NOMO-1 treated with dmso at 0.1 percent for 144 hours (cell line): Measurements from ENCODE around the gene MFSD2A.
"Not testable (repeated sequence)": the region's sequence is repeated elsewhere in the genome, so short reads cannot be mapped to it uniquely, and the experiment has no call there.

Experiments used
- DNase-seq: peaks from one replicate; lab custom pipeline; 2025; ENCODE audit not compliant: unreplicated experiment; lab: John Stamatoyannopoulos, UW

Gene MFSD2A

GRCh38 chr1:39940253-39940652 lies 14.7 kb upstream of the MFSD2A start:
- DNase-seq, result peak; percentile 89

- no peak for DNase-seq
These were observed 13.7 kb upstream of the MFSD2A start for GRCh38 chr1:39940980-39941871.

- DNase-seq, result no peak
These were observed 11.3 kb upstream of the MFSD2A start for GRCh38 chr1:39943471-39944290.

DNA sequence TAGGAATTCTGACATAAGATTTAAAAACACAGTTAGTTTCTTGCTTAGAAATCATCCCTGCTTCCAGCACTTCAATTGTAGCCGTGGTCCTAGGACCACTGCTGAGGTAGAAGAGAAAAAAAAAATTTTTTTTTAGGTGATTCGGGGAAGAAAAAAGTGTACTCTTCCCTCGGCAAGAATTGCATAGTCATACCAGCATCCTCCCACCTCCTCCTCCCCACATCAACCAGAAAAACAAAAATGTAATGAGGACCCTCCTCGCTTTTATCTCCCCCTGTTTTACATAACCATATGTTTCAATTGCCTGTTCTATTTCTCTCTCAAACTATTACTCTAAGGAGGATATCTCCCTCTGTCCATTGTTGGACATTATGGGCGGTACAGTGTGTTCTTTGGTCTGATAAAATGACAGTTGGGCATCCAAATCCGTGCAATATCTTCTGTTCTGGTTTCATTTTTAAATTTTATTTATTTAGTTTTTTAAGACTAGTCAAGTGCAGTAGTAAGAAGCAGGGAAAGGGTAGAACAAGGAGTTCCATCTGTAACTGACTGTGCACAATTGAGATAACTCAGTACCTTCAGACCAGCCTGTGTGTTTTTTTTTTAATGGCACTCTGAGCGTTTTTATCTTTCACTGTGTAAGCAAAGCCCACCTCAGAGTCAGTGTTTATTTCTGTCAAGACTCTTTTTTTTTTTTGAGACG lies 10.4 kb upstream of the MFSD2A start:
- DNase-seq, result no peak

DNA sequence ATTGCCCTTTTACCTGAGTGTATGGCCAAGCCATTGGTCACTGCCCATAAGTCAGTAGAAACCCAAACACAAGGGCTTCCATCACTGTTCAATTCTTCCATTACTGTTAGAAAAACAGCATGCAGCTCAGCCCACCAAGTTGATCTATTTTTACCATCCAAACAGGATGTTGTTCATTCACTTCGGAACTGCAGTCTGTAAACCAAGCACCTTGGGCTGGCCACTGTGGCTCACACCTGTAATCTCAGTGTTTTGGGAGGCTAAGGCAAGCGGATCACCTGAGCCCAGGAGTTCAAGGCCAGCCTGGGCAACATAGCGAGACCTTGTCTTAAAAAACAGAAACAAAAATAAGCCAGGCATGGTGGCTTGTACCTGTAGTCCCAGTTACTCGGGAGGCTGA lies 8.7 kb upstream of the MFSD2A start:
- DNase-seq, result no peak

DNA sequence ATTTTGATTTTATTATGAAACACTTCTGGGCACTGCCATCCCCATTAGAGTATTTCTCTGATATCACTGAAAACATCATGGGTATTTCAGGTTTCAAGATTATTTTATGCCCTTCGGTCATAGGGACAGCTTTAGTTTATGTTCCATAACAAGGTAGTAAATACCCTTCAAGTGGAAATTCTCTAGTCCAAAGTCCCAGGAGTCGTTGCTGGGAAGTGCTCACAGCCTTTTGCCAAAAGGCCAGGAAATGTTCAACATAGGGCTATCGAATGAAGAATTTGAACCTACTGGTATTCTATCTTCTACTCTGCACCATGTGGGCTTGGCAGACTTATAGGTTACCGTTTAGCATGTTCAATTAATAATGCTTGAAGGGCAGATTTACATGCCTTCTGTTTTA lies 7.7 kb upstream of the MFSD2A start:
- no peak for DNase-seq

DNA sequence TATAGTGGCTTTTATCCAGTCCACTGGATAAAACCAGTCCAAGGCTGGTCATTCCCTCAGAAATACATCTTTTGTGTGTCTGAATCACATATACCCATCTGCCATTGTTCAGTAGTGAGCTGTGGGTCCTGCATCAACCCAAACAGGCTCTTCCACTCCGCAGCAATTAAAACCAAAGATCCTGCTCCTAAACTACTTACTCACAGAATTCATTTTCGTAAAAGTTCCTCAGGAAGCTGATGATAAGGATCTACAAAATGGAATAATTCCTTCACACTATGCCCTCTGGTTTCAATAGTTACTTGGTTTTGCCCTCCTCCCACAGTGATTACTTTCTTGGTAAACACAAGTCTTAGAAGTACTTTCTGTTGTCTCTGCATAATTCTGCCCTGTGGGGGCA lies 5.1 kb upstream of the MFSD2A start:
- no peak for DNase-seq

DNA sequence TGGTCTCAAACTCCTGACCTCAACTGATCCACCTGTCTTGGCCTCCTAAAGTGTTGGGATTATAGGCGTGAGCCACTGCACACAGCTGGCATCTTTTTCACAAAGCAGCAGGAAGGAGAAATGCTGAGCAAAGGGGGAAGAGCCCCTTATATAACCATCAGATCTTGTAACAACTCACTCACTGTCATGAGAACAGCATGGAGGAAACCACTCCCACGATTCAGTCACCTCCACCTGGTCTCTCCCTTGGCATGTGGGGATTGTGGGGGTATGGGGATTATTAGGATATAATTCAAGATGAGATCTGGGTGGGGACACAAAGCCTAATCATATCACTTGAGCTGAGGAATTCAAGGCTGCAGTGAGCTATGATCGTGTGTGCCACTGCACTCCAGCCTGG lies 3.0 kb upstream of the MFSD2A start:
- no peak for DNase-seq

DNA sequence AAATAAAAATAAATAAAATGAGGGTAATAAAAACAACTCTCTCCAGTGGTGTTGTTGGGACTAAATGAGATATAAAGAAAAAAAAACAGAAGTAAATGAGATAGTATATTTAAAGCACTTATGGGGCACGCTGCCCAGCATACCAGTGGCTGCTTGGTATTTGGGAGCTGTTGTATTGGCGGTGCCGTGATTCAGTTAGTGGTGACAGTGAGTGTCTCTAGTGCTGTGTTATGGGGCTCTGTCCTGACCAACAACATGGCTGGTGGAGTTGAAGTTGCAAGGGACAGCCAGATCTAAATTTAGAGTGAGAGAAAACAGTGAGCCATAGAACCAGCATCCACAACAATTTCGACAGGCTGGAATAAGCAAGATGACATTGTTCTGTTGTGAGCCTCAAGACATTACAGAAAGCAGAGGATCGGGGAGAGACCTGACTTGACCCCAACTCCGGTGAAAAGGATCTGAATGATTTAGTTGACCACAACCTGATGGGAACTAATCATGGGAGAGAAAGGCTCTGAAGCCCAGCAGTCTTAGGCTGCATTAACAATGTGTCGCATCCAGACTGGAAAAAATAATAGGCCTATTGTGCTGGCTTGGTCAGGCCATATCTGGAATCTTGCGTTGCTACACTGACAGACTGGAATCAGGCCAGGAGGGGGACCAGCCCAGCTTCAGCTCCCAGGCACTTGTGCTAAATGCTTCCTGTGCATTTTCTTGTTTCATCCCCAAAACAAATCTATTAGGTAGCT lies 2.4 kb upstream of the MFSD2A start:
- no peak for DNase-seq

DNA sequence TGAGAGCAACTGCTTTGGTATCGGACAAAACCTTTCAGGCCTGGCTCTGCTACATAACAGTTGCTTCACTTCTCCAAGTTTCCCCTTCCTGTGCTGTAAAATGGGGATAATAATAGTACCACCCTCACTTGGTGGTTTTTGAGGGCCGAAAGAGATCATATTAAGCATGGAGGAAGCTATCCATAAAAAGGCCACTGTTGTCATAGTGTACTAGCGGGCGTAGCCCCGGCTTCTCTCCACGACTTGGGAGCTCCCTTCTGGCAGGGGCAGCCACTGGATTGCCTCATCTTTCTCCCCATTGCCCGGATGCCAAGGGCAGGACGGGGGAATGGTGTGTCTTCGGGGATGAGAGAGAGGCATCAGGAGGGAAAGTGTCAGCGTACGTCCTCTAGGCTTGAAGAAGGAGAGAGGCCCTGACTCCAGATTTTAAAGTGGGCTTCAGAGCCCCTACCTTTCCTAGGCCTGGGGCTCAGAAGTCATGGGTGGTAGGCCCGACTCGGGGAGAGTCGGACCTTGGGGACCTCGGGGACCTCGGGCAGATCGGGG lies 548 bp upstream of the MFSD2A start:
- DNase-seq, result peak; percentile 71

- DNase-seq, result peak; percentile 32
These were observed 898 bp downstream of the MFSD2A start for GRCh38 chr1:39955547-39956539.

DNA sequence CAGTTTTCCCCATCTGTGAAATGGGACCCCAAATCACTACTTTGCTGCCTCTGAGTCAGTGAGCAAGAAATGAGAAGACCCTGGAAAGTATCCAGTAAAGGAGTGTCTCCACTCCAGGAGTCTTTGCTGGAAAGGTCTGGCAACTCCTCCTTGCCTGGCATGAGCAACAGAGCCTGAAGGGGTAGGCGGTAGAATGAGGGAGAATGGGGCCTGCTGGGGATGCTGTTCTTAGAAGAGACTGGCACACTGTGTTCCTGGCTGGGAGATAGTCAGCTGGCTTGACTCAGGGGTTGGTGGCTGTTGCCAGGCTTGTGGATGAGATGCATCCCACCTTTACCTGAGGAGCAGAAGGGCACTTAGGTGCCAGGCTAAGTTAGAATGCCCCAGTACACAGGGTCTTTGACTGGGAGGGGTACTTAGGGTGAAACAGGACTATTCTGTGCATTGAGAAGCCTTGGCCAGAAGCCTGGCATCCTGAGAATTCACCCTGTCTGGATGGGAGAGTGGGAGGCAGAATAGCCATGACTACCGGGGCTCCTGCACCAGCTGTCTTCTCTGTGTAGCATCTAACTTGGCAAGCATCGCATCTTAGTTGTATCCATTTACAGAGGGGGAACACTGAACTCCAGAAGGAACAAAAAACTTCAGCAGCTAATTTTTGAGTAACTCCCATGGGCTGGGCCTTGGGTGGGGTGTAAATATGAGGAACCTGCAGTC lies 2.5 kb downstream of the MFSD2A start:
- no peak for DNase-seq

- DNase-seq, result no peak
These were observed 3.7 kb downstream of the MFSD2A start for GRCh38 chr1:39958403-39959200.

DNA sequence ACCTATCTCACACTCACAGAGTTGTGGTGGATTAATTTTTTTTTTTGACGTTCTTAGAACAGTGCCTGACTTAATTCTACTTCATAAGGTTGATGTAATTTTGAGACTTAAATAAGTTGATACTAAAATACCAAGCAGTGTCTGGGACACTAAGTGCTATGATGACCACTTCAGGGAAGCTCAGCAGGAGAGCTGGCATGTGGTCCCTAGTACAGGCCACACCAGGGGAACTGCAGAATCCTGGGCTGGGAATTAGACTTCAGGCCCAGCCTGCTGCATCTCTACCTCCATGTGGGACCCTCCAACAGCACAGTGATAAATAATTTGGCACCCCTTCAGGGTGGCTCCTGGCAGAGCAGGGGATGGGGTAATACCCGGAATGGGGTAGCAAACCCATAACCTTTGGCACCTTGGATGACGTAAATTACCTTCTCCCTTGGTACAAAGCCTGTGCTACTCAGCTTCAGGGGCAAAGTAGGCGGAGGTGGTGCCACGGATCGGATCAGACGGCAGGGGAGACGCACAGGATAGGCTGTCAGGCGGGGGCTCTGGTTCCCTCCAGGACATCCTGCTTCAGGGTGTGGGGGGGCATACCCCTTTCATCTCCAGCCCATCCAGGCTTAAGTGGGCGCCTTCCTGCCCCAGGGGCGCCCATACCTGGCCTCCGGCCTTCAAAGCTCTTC lies 4.8 kb downstream of the MFSD2A start:
- DNase-seq, result no peak

GRCh38 chr1:39960431-39960958 lies 5.5 kb downstream of the MFSD2A start:
- peak; percentile 86 for DNase-seq

- no peak for DNase-seq
These were observed 7.5 kb downstream of the MFSD2A start for GRCh38 chr1:39962450-39962825.

- not testable (repeated sequence) for DNase-seq
These were observed 8.0 kb downstream of the MFSD2A start for GRCh38 chr1:39962964-39963363.
